Measurements from ENCODE around the gene SMC5.

The SMC5 gene

GRCh38 chr9:70315389-70315788, 56.6 kb downstream of the SMC5 start:
- no peak overlapping the region for H2AFZ ChIP-seq (ENCODE audit: insufficient read depth, low read length, poor library complexity)
- H3K4ac ChIP-seq (ENCODE audit: low read depth, low read length): no peak overlapping the region
- no peak overlapping the region for H4K8ac ChIP-seq (ENCODE audit: low read depth, low read length)
- H3K18ac ChIP-seq (ENCODE audit: low read length): no peak overlapping the region
- H2BK5ac ChIP-seq (ENCODE audit: low read depth, low read length, poor library complexity): no peak overlapping the region
- peak in 1 of 2 donors; percentile 50 for DNase-seq
- H4K91ac ChIP-seq (ENCODE audit: low read depth, low read length): no peak overlapping the region
- WGBS (ENCODE audit: extremely low coverage, insufficient coverage, insufficient read length): no CpG with 5 or more reads among the region's 3 CpGs
- H3K27me3 ChIP-seq (ENCODE audit: insufficient read depth, low read length): no peaks in the 10 kb centered on the region
- H3K4me1 ChIP-seq (ENCODE audit: control insufficient read depth in 1 of 2, insufficient read depth in 2 of 2, low read length in 2 of 2): no peaks in the 10 kb centered on the region
- no peak overlapping the region for H2BK120ac ChIP-seq (ENCODE audit: insufficient read depth, low read length, poor library complexity)
- no peak overlapping the region for H2AK5ac ChIP-seq (ENCODE audit: low read length)
- H2BK12ac ChIP-seq (ENCODE audit: low read length): no peak overlapping the region
- no peak overlapping the region for H3K23ac ChIP-seq (ENCODE audit: low read length)
- H4K12ac ChIP-seq (ENCODE audit: low read depth, low read length): no peak overlapping the region
- H3K36me3 ChIP-seq (ENCODE audit: control insufficient read depth in 1 of 2, insufficient read depth in 2 of 2, low read length in 2 of 2): peaks cover 6% of the 10 kb centered on the region in 2 experiments
- H3K79me2 ChIP-seq (ENCODE audit: control insufficient read depth, insufficient read depth, low read length, poor library complexity): no peaks in the 10 kb centered on the region
- no peak overlapping the region for H3K27ac ChIP-seq (ENCODE audit: low read depth, low read length)
- no peak overlapping the region for H3K14ac ChIP-seq (ENCODE audit: low read length)
- H3K9me3 ChIP-seq (ENCODE audit: insufficient read depth, low read depth, low read length): no peaks in the 10 kb centered on the region
- no peak overlapping the region for H3K4me2 ChIP-seq (ENCODE audit: low read length)
- H3K4me3 ChIP-seq (ENCODE audit: low read depth, low read length): no peak overlapping the region
- H3K79me1 ChIP-seq (ENCODE audit: low read length): no peaks in the 10 kb centered on the region
- no peak overlapping the region for H3K9ac ChIP-seq (ENCODE audit: low read length)

- Histone ChIP-seq H3K9ac (ENCODE audit: low read length) (no peak overlapping the region), H2BK120ac (ENCODE audit: insufficient read depth, low read length, poor library complexity) (no peak overlapping the region), H2AFZ (ENCODE audit: insufficient read depth, low read length, poor library complexity) (no peak overlapping the region), H3K79me2 (ENCODE audit: control insufficient read depth, insufficient read depth, low read length, poor library complexity) (no peaks in the 10 kb centered on the region), H3K79me1 (ENCODE audit: low read length) (no peaks in the 10 kb centered on the region), H3K27ac (ENCODE audit: low read depth, low read length) (no peak overlapping the region), H4K8ac (ENCODE audit: low read depth, low read length) (no peak overlapping the region), H3K4me3 (ENCODE audit: low read depth, low read length) (no peak overlapping the region), H2BK12ac (ENCODE audit: low read length) (no peak overlapping the region), H3K18ac (ENCODE audit: low read length) (no peak overlapping the region), H4K91ac (ENCODE audit: low read depth, low read length) (no peak overlapping the region), H2AK5ac (ENCODE audit: low read length) (no peak overlapping the region), H3K4me2 (ENCODE audit: low read length) (no peak overlapping the region), H3K4ac (ENCODE audit: low read depth, low read length) (no peak overlapping the region), H3K9me3 (ENCODE audit: insufficient read depth, low read depth, low read length) (no peaks in the 10 kb centered on the region), H3K14ac (ENCODE audit: low read length) (no peak overlapping the region), H3K36me3 (ENCODE audit: control insufficient read depth in 1 of 2, insufficient read depth in 2 of 2, low read length in 2 of 2) (peaks cover 5 to 8% of the 10 kb centered on the region in 2 experiments), H4K12ac (ENCODE audit: low read depth, low read length) (no peak overlapping the region), H3K23ac (ENCODE audit: low read length) (no peak overlapping the region), H2BK5ac (ENCODE audit: low read depth, low read length, poor library complexity) (no peak overlapping the region), H3K4me1 (ENCODE audit: control insufficient read depth in 1 of 2, insufficient read depth in 2 of 2, low read length in 2 of 2) (no peaks in the 10 kb centered on the region), H3K27me3 (ENCODE audit: insufficient read depth, low read length) (no peaks in the 10 kb centered on the region)
- WGBS (ENCODE audit: extremely low coverage, insufficient coverage, insufficient read length): no CpG with 5 or more reads among the region's 6 CpGs
- no peak for DNase-seq
These were observed 59.2 kb downstream of the SMC5 start for GRCh38 chr9:70318002-70318401.

- no peak overlapping the region for H3K18ac ChIP-seq (ENCODE audit: low read length)
- no peak overlapping the region for H2BK12ac ChIP-seq (ENCODE audit: low read length)
- no peak overlapping the region for H3K14ac ChIP-seq (ENCODE audit: low read length)
- no peaks in the 10 kb centered on the region for H3K27me3 ChIP-seq (ENCODE audit: insufficient read depth, low read length)
- no peak for DNase-seq
- no peak overlapping the region for H4K91ac ChIP-seq (ENCODE audit: low read depth, low read length)
- no peak overlapping the region for H3K4ac ChIP-seq (ENCODE audit: low read depth, low read length)
- H3K79me1 ChIP-seq (ENCODE audit: low read length): no peaks in the 10 kb centered on the region
- H3K4me1 ChIP-seq (ENCODE audit: control insufficient read depth in 1 of 2, insufficient read depth in 2 of 2, low read length in 2 of 2): no peaks in the 10 kb centered on the region
- H3K4me3 ChIP-seq (ENCODE audit: low read depth, low read length): no peak overlapping the region
- H3K27ac ChIP-seq (ENCODE audit: low read depth, low read length): no peak overlapping the region
- H3K79me2 ChIP-seq (ENCODE audit: control insufficient read depth, insufficient read depth, low read length, poor library complexity): no peaks in the 10 kb centered on the region
- no peak overlapping the region for H4K12ac ChIP-seq (ENCODE audit: low read depth, low read length)
- no peak overlapping the region for H3K23ac ChIP-seq (ENCODE audit: low read length)
- no peak overlapping the region for H2AFZ ChIP-seq (ENCODE audit: insufficient read depth, low read length, poor library complexity)
- H3K36me3 ChIP-seq (ENCODE audit: control insufficient read depth in 1 of 2, insufficient read depth in 2 of 2, low read length in 2 of 2): peaks cover 5 to 10% of the 10 kb centered on the region in 2 experiments
- H3K9ac ChIP-seq (ENCODE audit: low read length): no peak overlapping the region
- WGBS (ENCODE audit: extremely low coverage, insufficient coverage, insufficient read length): 100% methylated on average over 1 of the region's 4 CpGs
- no peak overlapping the region for H2BK120ac ChIP-seq (ENCODE audit: insufficient read depth, low read length, poor library complexity)
- H3K9me3 ChIP-seq (ENCODE audit: insufficient read depth, low read depth, low read length): no peaks in the 10 kb centered on the region
- no peak overlapping the region for H2AK5ac ChIP-seq (ENCODE audit: low read length)
- no peak overlapping the region for H2BK5ac ChIP-seq (ENCODE audit: low read depth, low read length, poor library complexity)
- H4K8ac ChIP-seq (ENCODE audit: low read depth, low read length): no peak overlapping the region
- H3K4me2 ChIP-seq (ENCODE audit: low read length): no peak overlapping the region
These were observed 63.3 kb downstream of the SMC5 start for GRCh38 chr9:70322096-70322495.

GRCh38 chr9:70324963-70325362, 66.2 kb downstream of the SMC5 start:
- H3K4me3 ChIP-seq (ENCODE audit: low read depth, low read length): no peak overlapping the region
- H3K18ac ChIP-seq (ENCODE audit: low read length): no peak overlapping the region
- no peak overlapping the region for H3K4ac ChIP-seq (ENCODE audit: low read depth, low read length)
- no peak overlapping the region for H4K8ac ChIP-seq (ENCODE audit: low read depth, low read length)
- no peaks in the 10 kb centered on the region for H3K79me2 ChIP-seq (ENCODE audit: control insufficient read depth, insufficient read depth, low read length, poor library complexity)
- H3K27me3 ChIP-seq (ENCODE audit: insufficient read depth, low read length): no peaks in the 10 kb centered on the region
- no peak overlapping the region for H3K9ac ChIP-seq (ENCODE audit: low read length)
- no peak overlapping the region for H3K4me2 ChIP-seq (ENCODE audit: low read length)
- peaks cover 11 to 27% of the 10 kb centered on the region in 2 experiments for H3K36me3 ChIP-seq (ENCODE audit: control insufficient read depth in 1 of 2, insufficient read depth in 2 of 2, low read length in 2 of 2)
- H4K12ac ChIP-seq (ENCODE audit: low read depth, low read length): no peak overlapping the region
- H2BK5ac ChIP-seq (ENCODE audit: low read depth, low read length, poor library complexity): no peak overlapping the region
- no peak overlapping the region for H3K14ac ChIP-seq (ENCODE audit: low read length)
- no peaks in the 10 kb centered on the region for H3K79me1 ChIP-seq (ENCODE audit: low read length)
- no peak overlapping the region for H2BK120ac ChIP-seq (ENCODE audit: insufficient read depth, low read length, poor library complexity)
- no peak overlapping the region for H3K27ac ChIP-seq (ENCODE audit: low read depth, low read length)
- no CpG with 5 or more reads among the region's 3 CpGs for WGBS (ENCODE audit: extremely low coverage, insufficient coverage, insufficient read length)
- no peaks in the 10 kb centered on the region for H3K4me1 ChIP-seq (ENCODE audit: control insufficient read depth in 1 of 2, insufficient read depth in 2 of 2, low read length in 2 of 2)
- H2AFZ ChIP-seq (ENCODE audit: insufficient read depth, low read length, poor library complexity): no peak overlapping the region
- H2BK12ac ChIP-seq (ENCODE audit: low read length): no peak overlapping the region
- no peak overlapping the region for H2AK5ac ChIP-seq (ENCODE audit: low read length)
- no peak for DNase-seq
- H3K9me3 ChIP-seq (ENCODE audit: insufficient read depth, low read depth, low read length): peaks cover 7% of the 10 kb centered on the region
- no peak overlapping the region for H4K91ac ChIP-seq (ENCODE audit: low read depth, low read length)
- no peak overlapping the region for H3K23ac ChIP-seq (ENCODE audit: low read length)
